ENCODE measurements around the gene PITX3. TPM values are rescaled to one million over a fixed set of nuclear protein-coding genes. Genes with fewer than 3 reads are reported as not detected.

PITX3 gene
- total RNA-seq, 1 donor from 2014 or later: 0.85 TPM

- no peak for TF ChIP-seq CTCF (IDR thresholded peaks at IDR 0.05; ENCODE audit: borderline replicate concordance)
- no peak for DNase-seq
- Histone ChIP-seq H3K36me3 (no peaks in the 10 kb centered on the region), H3K4me3 (no peak overlapping the region), H3K27ac (replicated peaks) (no peak overlapping the region), H3K4me1 (no peaks in the 10 kb centered on the region), H3K27me3 (ENCODE audit: low read depth) (no peaks in the 10 kb centered on the region), H3K9me3 (replicated peaks) (no peaks in the 10 kb centered on the region)
- intact Hi-C loops (cut with micrococcal nuclease): no loop called here
These were observed 52.9 kb downstream of the PITX3 start for GRCh38 chr10:102188298-102188940.

GRCh38 chr10:102185811-102186527 is 55.3 kb downstream of the PITX3 start:
- Histone ChIP-seq H3K4me1 (no peaks in the 10 kb centered on the region), H3K36me3 (no peaks in the 10 kb centered on the region), H3K9me3 (replicated peaks) (no peaks in the 10 kb centered on the region), H3K4me3 (no peak overlapping the region), H3K27ac (replicated peaks) (no peak overlapping the region), H3K27me3 (ENCODE audit: low read depth) (no peaks in the 10 kb centered on the region)
- intact Hi-C loops (cut with micrococcal nuclease): no loop called here
- no peak for TF ChIP-seq CTCF (IDR thresholded peaks at IDR 0.05; ENCODE audit: borderline replicate concordance)
- DNase-seq: no peak

GRCh38 chr10:102185272-102185671 is 56.0 kb downstream of the PITX3 start:
- TF ChIP-seq CTCF (IDR thresholded peaks at IDR 0.05; ENCODE audit: borderline replicate concordance): no peak
- intact Hi-C loops (cut with micrococcal nuclease): no loop called here
- Histone ChIP-seq H3K4me3 (no peak overlapping the region), H3K36me3 (no peaks in the 10 kb centered on the region), H3K27me3 (ENCODE audit: low read depth) (no peaks in the 10 kb centered on the region), H3K27ac (replicated peaks) (no peak overlapping the region), H3K4me1 (no peaks in the 10 kb centered on the region), H3K9me3 (replicated peaks) (no peaks in the 10 kb centered on the region)
- no peak for DNase-seq

- H3K4me1 ChIP-seq: no peaks in the 10 kb centered on the region
- no peaks in the 10 kb centered on the region for H3K36me3 ChIP-seq
- H3K27ac ChIP-seq (replicated peaks): no peak overlapping the region
- no peak for DNase-seq
- no peaks in the 10 kb centered on the region for H3K9me3 ChIP-seq (replicated peaks)
- no peak for TF ChIP-seq CTCF (IDR thresholded peaks at IDR 0.05; ENCODE audit: borderline replicate concordance)
- H3K27me3 ChIP-seq (ENCODE audit: low read depth): peaks cover 5% of the 10 kb centered on the region
- intact Hi-C loops (cut with micrococcal nuclease): no loop called here
- H3K4me3 ChIP-seq: no peak overlapping the region
These were observed 56.7 kb downstream of the PITX3 start for GRCh38 chr10:102184606-102185005.

Other genes starting within 250 kb of the PITX3 start
- gene ARMH3, start 185.3 kb downstream of the PITX3 start, total RNA-seq: 58.9 TPM
- 9.3 TPM for gene HPS6, start 176.2 kb downstream of the PITX3 start, total RNA-seq
- 52.2 TPM for gene LDB1, start 121.1 kb downstream of the PITX3 start, total RNA-seq
- 12.1 TPM for gene PPRC1, start 108.5 kb downstream of the PITX3 start, total RNA-seq
- gene NOLC1, start 89.1 kb downstream of the PITX3 start, total RNA-seq: 28.3 TPM
- not detected for gene ELOVL3, start 15.2 kb downstream of the PITX3 start, total RNA-seq
- 43.2 TPM for gene GBF1, start 4.0 kb upstream of the PITX3 start, total RNA-seq
- gene NFKB2, start 154.2 kb upstream of the PITX3 start, total RNA-seq: 11.0 TPM
- 0.93 TPM for gene PSD, start 177.3 kb upstream of the PITX3 start, total RNA-seq
- 12.3 TPM for gene FBXL15, start 179.3 kb upstream of the PITX3 start, total RNA-seq
- 72.3 TPM for gene CUEDC2, start 191.1 kb upstream of the PITX3 start, total RNA-seq
- not detected for gene C10orf95, start 210.0 kb upstream of the PITX3 start, total RNA-seq

All from left ventricle myocardium inferior (tissue), 1 donor.